ENCODE results near the gene MYH15. TPM values are rescaled to one million over a fixed set of nuclear protein-coding genes. Genes with fewer than 3 reads are reported as not detected.

The MYH15 gene
- total RNA-seq, 1 experiment from 2014 or later: 0.09 TPM

GRCh38 chr3:108331792-108332191 lies 178.6 kb downstream of the MYH15 start:
- TF ChIP-seq CBFB (CRISPR knock-in tag; IDR thresholded peaks at IDR 0.05; ENCODE audit: low read depth) (no peak), ARID4B (CRISPR knock-in tag; IDR thresholded peaks at IDR 0.05; ENCODE audit: borderline replicate concordance) (no peak), NFATC4 (CRISPR knock-in tag; IDR thresholded peaks at IDR 0.05) (no peak), ZNF317 (CRISPR knock-in tag; IDR thresholded peaks at IDR 0.05; ENCODE audit: borderline replicate concordance, low read depth) (no peak), ZBTB43 (CRISPR knock-in tag; IDR thresholded peaks at IDR 0.05) (no peak), RELA (CRISPR knock-in tag; IDR thresholded peaks at IDR 0.05; ENCODE audit: borderline replicate concordance) (no peak), FOXP4 (CRISPR knock-in tag; IDR thresholded peaks at IDR 0.05) (no peak), FOXK1 (CRISPR knock-in tag; IDR thresholded peaks at IDR 0.05) (no peak), ETV6 (CRISPR knock-in tag; IDR thresholded peaks at IDR 0.05) (no peak), FOXJ3 (CRISPR knock-in tag; IDR thresholded peaks at IDR 0.05; ENCODE audit: borderline replicate concordance) (no peak), SMAD3 (CRISPR knock-in tag; IDR thresholded peaks at IDR 0.05; ENCODE audit: borderline replicate concordance) (no peak), ZMAT4 (CRISPR knock-in tag; IDR thresholded peaks at IDR 0.05) (no peak)
- TF ChIP-seq, protein P1, sequence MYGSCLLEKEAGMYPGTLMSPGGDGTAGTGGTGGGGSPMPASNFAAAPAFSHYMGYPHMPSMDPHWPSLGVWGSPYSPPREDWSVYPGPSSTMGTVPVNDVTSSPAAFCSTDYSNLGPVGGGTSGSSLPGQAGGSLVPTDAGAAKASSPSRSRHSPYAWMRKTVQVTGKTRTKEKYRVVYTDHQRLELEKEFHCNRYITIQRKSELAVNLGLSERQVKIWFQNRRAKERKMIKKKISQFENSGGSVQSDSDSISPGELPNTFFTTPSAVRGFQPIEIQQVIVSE (CRISPR knock-in tag; IDR thresholded peaks at IDR 0.05; ENCODE audit: borderline replicate concordance): no peak
- TF ChIP-seq, protein P2, sequence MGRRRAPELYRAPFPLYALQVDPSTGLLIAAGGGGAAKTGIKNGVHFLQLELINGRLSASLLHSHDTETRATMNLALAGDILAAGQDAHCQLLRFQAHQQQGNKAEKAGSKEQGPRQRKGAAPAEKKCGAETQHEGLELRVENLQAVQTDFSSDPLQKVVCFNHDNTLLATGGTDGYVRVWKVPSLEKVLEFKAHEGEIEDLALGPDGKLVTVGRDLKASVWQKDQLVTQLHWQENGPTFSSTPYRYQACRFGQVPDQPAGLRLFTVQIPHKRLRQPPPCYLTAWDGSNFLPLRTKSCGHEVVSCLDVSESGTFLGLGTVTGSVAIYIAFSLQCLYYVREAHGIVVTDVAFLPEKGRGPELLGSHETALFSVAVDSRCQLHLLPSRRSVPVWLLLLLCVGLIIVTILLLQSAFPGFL (CRISPR knock-in tag; IDR thresholded peaks at IDR 0.05; ENCODE audit: borderline replicate concordance): no peak
- H3K4me1 Mint-ChIP-seq: no peaks in the 10 kb centered on the region; the same call in 1 of the 2 replicates
- H3K36me3 Mint-ChIP-seq: no peaks in the 10 kb centered on the region
- no peaks in the 10 kb centered on the region for H3K27me3 Mint-ChIP-seq (ENCODE audit: low read depth)
- H3K9me3 Mint-ChIP-seq: no peaks in the 10 kb centered on the region
- H3K27ac Mint-ChIP-seq: no peak overlapping the region
- DNase-seq (ENCODE audit: low spot score) (no peak), ATAC-seq (no peak)
- ChIA-PET CTCF (no interaction called here), POLR2A (no interaction called here)
- H3K4me3 Mint-ChIP-seq: no peak overlapping the region

Other genes starting within 250 kb of the MYH15 start
- gene HHLA2, start 214.0 kb downstream of the MYH15 start, total RNA-seq (2021): 0.07 to 0.14 TPM (median 0.09 TPM) in 3 replicates
- 29.3 to 32.8 TPM (median 32.0 TPM) in 3 replicates for gene CIP2A, start 78.8 kb upstream of the MYH15 start, total RNA-seq (2021)
- 25.3 to 28.7 TPM (median 27.6 TPM) in 3 replicates for gene DZIP3, start 79.1 kb upstream of the MYH15 start, total RNA-seq (2021)
- gene RETNLB, start 246.8 kb upstream of the MYH15 start, total RNA-seq (2021): not detected in 3 replicates